GM12878 (cell line): Measurements from ENCODE around the gene TMEM86B. TPM values are rescaled to one million over a fixed set of nuclear protein-coding genes. Genes with fewer than 3 reads are reported as not detected.

Source experiments
- ATAC-seq: fragments of 200-7000 bp; cut with Tn5 transposase; 3 replicates; pipeline ENCODE4 v1.9.1; 2020; ENCODE audit warnings: mild to moderate bottlenecking, moderate library complexity
- BruUV-seq: library from RNA; stranded (reverse); fragments of 400-500 nt; replicated peaks from 2 replicates; lab custom pipeline; 2021; lab: Mats Ljungman, UMichigan
- CTCF ChIA-PET: fragments of 300-600 bp; sonication (Branson Sonifier 250); formaldehyde crosslinking; extraction: SDS; loops from one replicate; lab custom pipeline; 2021; ENCODE audit warnings: inconsistent platforms; lab: Yijun Ruan, JAX
- POLR2A ChIA-PET: fragments of 350-600 bp; formaldehyde crosslinking; extraction: SDS; loops from one replicate; lab custom pipeline; 2021; ENCODE audit warnings: inconsistent platforms; lab: Charles Lee
- RAD21 ChIA-PET: fragments of 300-600 bp; sonication (Branson Sonifier 250); formaldehyde crosslinking; loops from one replicate; lab custom pipeline; 2023; ENCODE audit warnings: antibody characterized with exemption; ENCODE audit not compliant: unreplicated experiment; lab: Charles Lee
- SMC1A ChIA-PET: fragments of 300-600 bp; sonication (Branson Sonifier 250); formaldehyde crosslinking; loops from one replicate; lab custom pipeline; 2023; ENCODE audit not compliant: unreplicated experiment, uncharacterized antibody; lab: Charles Lee
- DNase-seq: peaks from one replicate; pipeline ENCODE4 v3.0.0-alpha.2; 2011; ENCODE audit warnings: low read depth, low spot score
- FAIRE-seq: peaks from 3 replicates; lab custom pipeline; 2011; peaks lifted over from hg19 to GRCh38; lab: Jason Lieb, UNC
- H2AFZ ChIP-seq: 2 replicates; pipeline ENCODE4 v1.6.0; 2011; ENCODE audit warnings: low read depth, low read length, control low read depth; ENCODE audit not compliant: control insufficient read depth
- H3K27ac ChIP-seq: 2 replicates; pipeline ENCODE4 v1.5.1; 2011; ENCODE audit warnings: control low read depth; ENCODE audit not compliant: control insufficient read depth, insufficient read depth
- H3K27me3 ChIP-seq, 2 experiments: replicated peaks in 1 of 2; 2 replicates each; pipeline versions ENCODE4 v1.6.0 to v1.6.1; 2011; ENCODE audit warnings: low read length in 1 of 2; ENCODE audit not compliant: control insufficient read depth in 2 of 2, insufficient read depth in 2 of 2
- H3K36me3 ChIP-seq, 2 experiments: 2 replicates each; pipeline ENCODE4 v1.5.1; 2011; ENCODE audit warnings: low read length in 1 of 2; ENCODE audit not compliant: control insufficient read depth in 2 of 2, insufficient read depth in 2 of 2
- H3K4me1 ChIP-seq: 2 replicates; pipeline ENCODE4 v1.6.1; 2011; ENCODE audit warnings: mild to moderate bottlenecking, low read length, moderate library complexity, mixed read lengths; ENCODE audit not compliant: control insufficient read depth, insufficient read depth
- H3K4me2 ChIP-seq: 2 replicates; pipeline ENCODE4 v1.6.0; 2011; ENCODE audit warnings: control low read depth; ENCODE audit not compliant: control insufficient read depth, insufficient read depth
- H3K4me3 ChIP-seq: fragments of 200-600 bp; sonication (generic); 2 replicates; pipeline ENCODE4 v1.5.1; 2016
- H3K79me2 ChIP-seq: 2 replicates; pipeline ENCODE4 v1.6.0; 2011; ENCODE audit warnings: low read length; ENCODE audit not compliant: control insufficient read depth, insufficient read depth
- H3K9ac ChIP-seq: 2 replicates; pipeline ENCODE4 v1.8.0; 2011; ENCODE audit warnings: low read length, control low read depth, mixed read lengths; ENCODE audit not compliant: control insufficient read depth, insufficient read depth
- H3K9me3 ChIP-seq: replicated peaks from 3 replicates; pipeline ENCODE4 v1.5.1; 2011; ENCODE audit warnings: mild to moderate bottlenecking, low read length; ENCODE audit not compliant: control insufficient read depth, insufficient read depth
- H4K20me1 ChIP-seq: 2 replicates; pipeline ENCODE4 v1.6.0; 2011; ENCODE audit not compliant: control insufficient read depth, insufficient read depth
- CBX3 ChIP-seq: fragments of 200-600 bp; sonication (generic); IDR thresholded peaks from 2 replicates; pipeline ENCODE4 v1.6.1; 2016; ENCODE audit warnings: low read depth, borderline replicate concordance
- CBX5 ChIP-seq: sonication (generic); IDR thresholded peaks from 2 replicates; pipeline ENCODE4 v1.6.1; 2016; ENCODE audit warnings: low read depth, moderate library complexity, mild to moderate bottlenecking, inconsistent platforms
- CUX1 ChIP-seq: IDR thresholded peaks from 2 replicates; pipeline ENCODE4 v1.6.1; 2012; ENCODE audit warnings: improper control_type of control experiment, low read depth, low read length; ENCODE audit not compliant: insufficient replicate concordance
- E2F4 ChIP-seq: IDR thresholded peaks from 2 replicates; pipeline ENCODE4 v1.6.1; 2012; ENCODE audit warnings: low read depth, low read length, improper control_type of control experiment
- EGR1 ChIP-seq, 2 experiments: IDR thresholded peaks; 1 replicate in 1 of 2; 2 replicates in 1 of 2; pipeline ENCODE4 v1.6.1; 2011 to 2012; ENCODE audit warnings: low read depth in 2 of 2, low read length in 2 of 2, borderline replicate concordance in 1 of 2, mild to moderate bottlenecking in 1 of 2, moderate library complexity in 1 of 2
- KLF5 ChIP-seq: fragments of 450-650 bp; IDR thresholded peaks from 2 replicates; pipeline ENCODE4 v1.6.1; 2014; ENCODE audit warnings: mild to moderate bottlenecking; ENCODE audit not compliant: partially characterized antibody
- NR2C1 ChIP-seq: fragments of 450-650 bp; IDR thresholded peaks from 2 replicates; pipeline ENCODE4 v1.6.1; 2017; ENCODE audit warnings: antibody characterized with exemption, mild to moderate bottlenecking, moderate library complexity
- RUNX3 ChIP-seq: IDR thresholded peaks from 2 replicates; pipeline ENCODE4 v1.6.1; 2012; ENCODE audit warnings: low read length, inconsistent platforms
- SIX5 ChIP-seq: IDR thresholded peaks from 2 replicates; pipeline ENCODE4 v1.6.1; 2011; ENCODE audit warnings: mild to moderate bottlenecking, low read depth, low read length, moderate library complexity; ENCODE audit not compliant: severe bottlenecking
- SP1 ChIP-seq: IDR thresholded peaks from one replicate; pipeline ENCODE4 v1.6.1; 2011; ENCODE audit warnings: low read depth, low read length
- SUZ12 ChIP-seq: fragments of 200-600 bp; sonication (generic); IDR thresholded peaks from one replicate; pipeline ENCODE4 v1.6.1; 2018; ENCODE audit warnings: antibody characterized with exemption, mild to moderate bottlenecking; ENCODE audit not compliant: unreplicated experiment
- WGBS: methylation state at CpG from one replicate; pipeline ENCODE4 v1.1.6; 2016; ENCODE audit warnings: low lambda C conversion rate; ENCODE audit not compliant: insufficient replicate concordance, insufficient coverage; ENCODE audit errors: missing lambda C conversion rate; 5-methylcytosine and 5-hydroxymethylcytosine counted together
- in situ Hi-C: fragments of 300-500 bp; cut with MboI; formaldehyde crosslinking; loops from 9 replicates; pipeline ENCODE4 v1.14.3; 2018; ENCODE audit warnings: mixed read lengths
- intact Hi-C: fragments of 100-400 bp; cut with micrococcal nuclease; formaldehyde crosslinking; loops from one replicate; pipeline ENCODE4 v1.14.2; 2022; ENCODE audit not compliant: unreplicated experiment
- polyA plus RNA-seq, 11 experiments: library from polyadenylated mRNA; depleted of rRNA in 4 of 11; unstranded in 6 of 11; stranded (reverse) in 5 of 11; fragments of >200 nt; fragmentation: Nextera tagmentation in 4 of 11; fragmentation: Illumina TruSeq in 1 of 11; extraction: Ambion mirVana in 4 of 11; extraction: Trizol in 1 of 11; gene quantifications; 1 replicate in 1 of 11; 2 replicates in 10 of 11; pipeline versions ENCODE4 v1.2.1 to v1.2.3, GENCODE V29; 2011 to 2016; ENCODE audit warnings: inconsistent platforms in 2 of 11, missing spikeins in 2 of 11, low read depth in 1 of 11
- total RNA-seq, 4 experiments: library from RNA; depleted of rRNA in 3 of 4; stranded (reverse); fragments of >200 nt in 3 of 4; fragmentation: Illumina TruSeq in 1 of 4; extraction: Trizol in 1 of 4; gene quantifications; 2 replicates each; pipeline versions ENCODE4 v1.2.1 to v1.2.3, GENCODE V29; 2013 to 2021

Gene TMEM86B
- total and polyA plus RNA-seq, 10 of the 15 experiments (the other 5 are each of a cell fraction or from before 2014, with no cell fraction given): 0.26 to 10.6 (median 1.8) TPM

DNA sequence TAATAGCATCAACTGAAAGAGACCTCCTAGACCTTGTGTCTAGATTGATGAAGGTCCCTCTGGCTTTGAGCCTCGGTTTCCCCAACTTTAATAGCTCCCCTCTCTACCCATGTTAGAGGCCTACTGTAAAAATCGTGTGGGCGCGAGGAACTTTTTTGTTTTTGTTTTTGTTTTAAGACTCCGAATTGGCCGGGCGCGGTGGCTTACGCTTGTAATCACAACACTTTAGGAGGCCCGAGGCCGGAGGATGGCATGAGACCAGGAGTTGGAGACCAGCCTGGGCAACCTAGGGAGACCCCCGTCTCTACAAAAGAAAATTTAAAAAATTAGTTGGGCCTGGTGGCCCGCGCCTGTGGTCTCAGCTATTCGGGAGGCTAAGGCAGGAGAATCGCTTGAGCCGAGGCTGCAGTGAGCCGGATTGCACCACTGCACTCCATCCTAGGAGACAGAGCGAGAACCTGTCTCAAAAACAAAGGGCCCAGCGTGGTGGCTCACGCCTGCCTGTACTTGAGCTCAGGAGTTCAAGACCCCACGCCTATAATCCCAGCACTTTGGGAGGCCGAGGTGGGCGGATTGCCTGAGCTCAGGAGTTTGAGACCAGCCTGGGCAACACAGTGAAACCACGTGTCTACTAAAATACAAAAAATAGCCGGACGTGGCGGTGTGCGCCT, 31.1 kb upstream of the TMEM86B start (continued):
- TF ChIP-seq CUX1 (no peak), KLF5 (peak; percentile 15)

DNA sequence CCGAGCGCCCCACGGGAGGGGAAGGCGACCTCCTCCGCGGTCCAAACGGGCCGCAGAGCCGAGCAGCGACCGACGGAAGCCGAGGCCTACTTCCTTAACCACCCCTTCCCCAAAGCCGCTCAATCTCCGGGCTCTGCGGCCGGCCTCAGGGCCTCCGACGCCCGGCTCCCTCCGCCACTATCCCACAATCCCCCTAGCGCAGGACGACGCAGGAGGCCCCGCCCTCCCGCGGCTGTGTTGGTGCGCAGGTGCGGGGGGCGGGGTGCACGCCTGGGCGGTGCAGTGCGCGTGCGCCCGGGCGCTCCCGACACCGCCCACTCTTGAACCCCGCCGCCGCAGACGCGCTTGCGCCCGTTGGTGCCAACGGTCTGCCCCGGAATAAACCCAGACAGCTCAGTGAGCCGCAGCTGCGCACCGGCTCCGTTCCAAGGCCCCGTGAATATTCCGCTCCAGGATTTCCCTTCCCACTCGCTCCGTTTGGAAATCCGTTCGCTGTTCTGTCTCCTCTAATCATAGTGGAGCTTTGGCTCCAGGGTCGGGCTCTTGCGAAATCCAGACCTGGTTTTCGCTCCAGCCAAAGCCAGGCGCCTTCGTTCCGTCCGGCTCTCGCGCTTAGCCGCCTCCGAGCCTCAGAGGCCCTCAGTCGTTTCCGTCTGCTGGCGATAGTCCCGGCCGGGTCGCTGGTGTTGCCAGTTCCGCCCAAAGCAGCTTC, 30.4 kb upstream of the TMEM86B start, which contains the start of gene PPP6R1:
Gene PPP6R1 (minus strand): TSS at position 190 of the 712 bp plus-strand sequence. CDS start 11,914 bp downstream, outside the sequence.
- peak within 1 kb of the TSS; percentile 95 for H3K9ac ChIP-seq
- no peaks in the 10 kb centered on the region; a peak in 2 of 4 replicates for H3K36me3 ChIP-seq
- H4K20me1 ChIP-seq: peaks cover 7% of the 10 kb centered on the region; the same call in 1 of the 2 replicates
- peaks cover 50% of the 10 kb centered on the region for H3K79me2 ChIP-seq
- DNase-seq (peak; percentile 97), ATAC-seq (peak; percentile 85), FAIRE-seq (peak; percentile 96)
- peaks cover 7% of the 10 kb centered on the region for H3K4me1 ChIP-seq
- H2AFZ ChIP-seq: peak within 1 kb of the TSS; percentile 97
- H3K9me3 ChIP-seq: no peaks in the 10 kb centered on the region
- ChIA-PET SMC1A (interaction anchor here (1.0 to 3.1 kb wide), 5 partner anchors 11 to 80 kb away, joined by 3 to 25 read pairs (median 6); partner anchors contain the start of genes HSPBP1 and KMT5C), CTCF (interaction anchor here (0.6 to 2.1 kb wide), 5 partner anchors 14 to 374 kb away, joined by 4 to 8 read pairs (median 5); partner anchors contain the start of gene TMEM238), RAD21 (interaction anchor here (0.8 to 1.8 kb wide), 7 partner anchors 8 to 125 kb away, joined by 3 to 13 read pairs (median 5); partner anchors contain the start of genes HSPBP1, KMT5C and TMEM238), POLR2A (interaction anchor here (0.6 to 2.4 kb wide), 13 partner anchors 8 to 412 kb away, joined by 3 to 39 read pairs (median 4); partner anchors contain the start of genes HSPBP1, KMT5C, ZNF628 and ZNF784)
- in situ Hi-C loops (no loop called here), intact Hi-C loops (loop anchor here (1.0 to 10.0 kb wide), 2 partner anchors 17 to 126 kb away; partner anchors contain the start of genes RPL28 and TMEM238)
- peak within 1 kb of the TSS; percentile 96 for H3K4me2 ChIP-seq
- H3K27ac ChIP-seq: peak within 1 kb of the TSS; percentile 96
- under 1% methylated on average over 64 of the region's 76 CpGs for WGBS
- BruUV-seq: no TSS peak
- H3K27me3 ChIP-seq: no peaks in the 10 kb centered on the region
- peak within 1 kb of the TSS; percentile 100 for H3K4me3 ChIP-seq
- TF ChIP-seq NR2C1 (peak; percentile 73), E2F4 (0 out of 2 replicates have a peak, but pooled peaks have one; percentile 22), SIX5 (peak; percentile 4), CBX5 (0 out of 2 replicates have a peak, but pooled peaks have one; percentile 88), SP1 (peak; percentile 96), SUZ12 (no peak), EGR1 (IDR thresholded peaks at IDR 0.05; ENCODE audit: borderline replicate concordance in 1 of 2, low read depth in 2 of 2, low read length in 2 of 2) (peak in 1 of 2 experiments; percentile 35; a peak in 1 of 3 replicates), CBX3 (no peak), RUNX3 (peak; percentile 84)
